NCI-H226 (cell line): ENCODE measurements around the gene DHX40.
"Not testable (repeated sequence)": the region's sequence is repeated elsewhere in the genome, so short reads cannot be mapped to it uniquely, and the experiment has no call there.

Experiments used
- DNase-seq: peaks from one replicate; pipeline ENCODE4 v3.0.0-alpha.2; 2015

Gene DHX40

DNA sequence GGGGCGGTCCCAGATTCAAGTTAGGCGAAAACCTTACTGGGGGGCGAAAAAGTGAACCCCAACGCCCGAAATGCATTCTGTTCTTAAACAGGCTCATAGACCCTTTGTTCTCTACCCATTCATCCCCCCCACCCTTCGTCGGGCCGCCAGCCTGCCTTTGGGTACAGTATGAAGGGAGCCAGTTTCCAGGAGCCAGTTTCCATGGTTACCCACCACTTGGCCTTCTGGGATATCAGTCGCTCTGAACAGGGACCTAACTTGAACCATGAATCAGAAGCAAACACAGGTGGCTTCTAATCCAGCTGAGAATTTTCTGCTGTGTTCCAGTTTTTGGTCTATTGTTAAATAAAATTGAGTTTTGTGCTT is 532 bp downstream of the DHX40 start:
- DNase-seq: peak; percentile 46

DNA sequence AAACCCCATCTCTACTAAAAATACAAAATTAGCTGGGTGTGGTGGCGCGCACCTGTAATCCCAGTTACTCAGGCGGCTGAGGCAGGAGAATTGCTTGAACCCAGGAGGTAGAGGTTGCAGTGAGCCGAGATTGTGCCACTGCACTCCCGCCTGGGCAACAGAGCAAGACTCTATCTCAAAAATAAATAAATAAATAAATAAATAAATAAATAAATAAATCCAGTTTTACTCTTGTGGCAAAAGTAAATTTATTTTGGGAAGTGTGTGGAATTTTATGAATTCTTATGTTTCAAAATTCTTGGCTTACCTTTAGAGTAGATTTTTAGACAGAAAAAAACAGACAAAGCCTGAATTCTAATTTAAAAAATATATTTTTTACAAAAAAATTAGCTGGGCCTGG is 3.7 kb downstream of the DHX40 start:
- not testable (repeated sequence) for DNase-seq

DNA sequence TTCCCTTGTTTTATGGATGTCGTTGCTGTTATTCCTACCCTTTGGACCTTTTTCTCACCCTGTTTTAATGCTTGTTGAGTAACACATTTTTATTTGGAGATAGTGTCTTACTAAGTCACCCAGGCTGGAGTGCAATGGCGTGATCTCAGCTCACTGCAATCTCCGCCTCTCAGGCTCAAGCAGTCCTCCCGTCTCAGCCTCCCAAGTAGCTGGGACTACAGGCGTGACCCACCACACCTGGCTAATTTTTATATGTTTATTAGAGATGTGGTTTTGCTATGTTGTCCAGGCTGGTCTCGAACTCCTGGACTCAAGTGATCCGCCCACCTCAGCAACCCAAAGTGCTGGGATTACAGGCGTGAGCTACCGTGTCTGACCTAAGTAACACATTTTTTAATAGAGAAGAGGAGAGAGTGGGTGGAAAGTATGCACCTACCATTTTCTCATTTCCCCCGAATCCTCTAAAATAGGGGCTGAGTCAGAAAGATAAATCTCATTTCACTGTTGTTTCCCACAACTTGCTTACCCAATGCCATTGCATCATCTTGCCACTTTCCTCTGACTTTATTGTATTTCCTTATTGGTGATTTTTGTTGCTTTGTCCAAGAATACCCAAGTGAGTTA is 7.0 kb downstream of the DHX40 start:
- no peak for DNase-seq

DNA sequence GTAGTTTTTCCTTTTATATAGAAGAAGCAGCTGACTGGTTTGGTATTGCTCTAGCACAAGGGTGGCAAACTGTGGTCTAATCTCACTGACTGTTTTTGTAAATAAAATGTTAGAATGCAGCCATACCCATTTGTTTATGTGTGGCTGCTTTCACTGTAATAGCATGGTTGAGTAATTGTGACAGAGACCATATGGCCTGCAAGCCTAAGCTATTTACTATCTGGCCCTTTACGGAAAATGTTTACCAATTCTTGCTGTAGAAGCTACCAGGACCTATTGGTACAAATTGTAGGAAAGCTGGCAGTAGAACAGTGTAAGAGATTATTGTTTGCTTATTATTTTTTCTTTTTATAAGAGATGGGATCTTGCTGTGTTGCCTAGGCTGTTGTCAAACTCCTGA is 18.8 kb downstream of the DHX40 start:
- not testable (repeated sequence) for DNase-seq

DNA sequence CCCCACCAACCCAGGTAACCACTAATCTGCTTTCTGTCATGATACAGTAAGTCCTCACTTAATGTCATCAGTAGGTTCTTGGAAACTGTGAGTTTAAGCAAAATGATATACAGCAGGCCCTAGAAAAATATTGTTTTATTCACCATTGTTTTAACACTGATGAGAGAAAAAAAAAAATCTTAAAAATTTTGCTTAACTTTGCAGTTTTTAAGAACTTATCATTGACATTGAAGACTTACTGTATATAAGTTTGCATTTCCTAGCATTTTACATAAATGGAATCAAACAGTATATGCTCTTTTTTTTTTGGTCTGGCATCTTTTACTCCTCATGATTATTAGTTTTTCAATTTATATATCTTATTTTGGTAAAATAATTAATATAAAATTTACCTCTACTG is 34.8 kb downstream of the DHX40 start:
- DNase-seq: no peak

DNA sequence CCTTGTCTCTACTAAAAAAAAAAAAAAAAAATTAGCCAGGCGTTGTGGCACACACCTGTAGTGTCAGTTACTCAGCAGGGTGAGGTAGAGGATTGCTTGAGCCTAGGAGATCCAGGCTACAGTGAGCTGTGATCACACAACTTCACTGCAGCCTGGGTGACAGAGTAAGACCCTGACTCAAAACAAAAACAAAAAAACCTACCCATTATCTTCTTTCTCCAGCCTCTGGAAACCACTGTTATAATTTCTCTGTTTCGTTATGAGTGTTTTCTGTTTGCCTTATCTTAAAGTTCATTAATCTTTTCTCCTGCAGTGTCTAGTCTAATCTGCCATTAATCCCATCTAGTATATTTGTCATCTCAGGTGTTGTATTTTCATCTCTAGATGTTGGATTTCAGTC is 35.7 kb downstream of the DHX40 start:
- no peak for DNase-seq

DNA sequence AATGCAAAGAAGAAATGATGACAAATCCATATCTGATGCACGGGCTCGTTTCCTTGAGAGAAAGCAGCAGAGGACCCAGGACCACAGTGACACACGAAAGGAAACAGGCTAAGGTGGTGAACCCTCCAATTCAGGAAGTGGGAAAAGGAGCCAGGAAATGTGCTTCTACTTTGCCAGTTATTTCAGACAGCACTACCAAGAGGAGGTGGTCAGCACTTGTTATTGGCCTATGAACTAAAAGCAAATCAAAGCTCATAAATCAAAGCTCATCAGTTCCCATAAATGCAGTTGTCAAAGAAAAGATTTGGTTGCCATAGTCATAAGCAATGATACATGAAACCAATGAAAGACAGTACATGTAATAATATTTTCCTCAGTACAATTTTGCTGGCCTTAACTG is 41.7 kb downstream of the DHX40 start:
- DNase-seq: no peak

DNA sequence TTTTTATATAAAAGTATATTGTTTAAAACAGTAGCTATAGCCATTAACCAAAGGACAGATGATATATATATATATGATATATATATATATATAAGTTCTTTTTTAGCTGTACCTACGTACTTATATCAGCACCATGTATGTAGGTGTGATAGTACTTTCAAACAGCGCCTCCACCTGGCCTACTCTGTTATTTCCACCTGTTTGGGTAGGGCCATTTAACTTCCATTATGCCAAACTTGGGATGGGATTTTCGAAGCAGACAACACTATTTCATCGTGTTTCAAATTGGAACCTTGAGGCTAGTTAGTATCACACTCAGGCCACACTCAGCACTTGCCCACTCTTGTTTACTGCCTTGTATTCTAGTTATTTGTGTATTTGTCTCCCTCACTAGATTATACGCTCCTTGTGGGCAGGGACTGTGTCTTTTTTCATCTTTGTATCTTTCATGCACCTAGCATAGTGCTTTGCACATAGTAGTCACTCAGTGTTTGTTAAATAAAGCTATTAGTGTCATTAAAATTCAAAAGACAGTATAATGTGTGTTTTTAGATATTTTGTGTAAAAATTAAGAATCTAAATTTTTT is 42.5 kb downstream of the DHX40 start:
- DNase-seq: no peak

DNA sequence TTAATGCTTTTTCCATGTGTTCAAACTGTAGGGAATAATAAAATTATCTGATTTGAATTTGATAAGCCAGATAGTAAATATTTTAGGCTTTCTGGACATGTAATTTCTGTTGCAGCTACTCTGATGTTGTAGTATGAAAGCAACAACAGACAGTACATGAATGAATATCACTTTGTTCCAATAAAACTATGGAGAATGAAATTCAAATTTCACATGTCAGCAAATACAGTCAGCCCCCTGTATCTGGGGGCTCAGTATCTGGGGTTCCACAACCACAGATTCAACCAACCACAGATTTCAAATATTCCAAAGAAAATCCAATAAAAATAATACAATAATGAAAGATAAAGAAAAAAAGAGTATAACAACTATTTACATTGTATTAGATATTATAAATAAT is 46.1 kb downstream of the DHX40 start:
- DNase-seq: no peak

DNA sequence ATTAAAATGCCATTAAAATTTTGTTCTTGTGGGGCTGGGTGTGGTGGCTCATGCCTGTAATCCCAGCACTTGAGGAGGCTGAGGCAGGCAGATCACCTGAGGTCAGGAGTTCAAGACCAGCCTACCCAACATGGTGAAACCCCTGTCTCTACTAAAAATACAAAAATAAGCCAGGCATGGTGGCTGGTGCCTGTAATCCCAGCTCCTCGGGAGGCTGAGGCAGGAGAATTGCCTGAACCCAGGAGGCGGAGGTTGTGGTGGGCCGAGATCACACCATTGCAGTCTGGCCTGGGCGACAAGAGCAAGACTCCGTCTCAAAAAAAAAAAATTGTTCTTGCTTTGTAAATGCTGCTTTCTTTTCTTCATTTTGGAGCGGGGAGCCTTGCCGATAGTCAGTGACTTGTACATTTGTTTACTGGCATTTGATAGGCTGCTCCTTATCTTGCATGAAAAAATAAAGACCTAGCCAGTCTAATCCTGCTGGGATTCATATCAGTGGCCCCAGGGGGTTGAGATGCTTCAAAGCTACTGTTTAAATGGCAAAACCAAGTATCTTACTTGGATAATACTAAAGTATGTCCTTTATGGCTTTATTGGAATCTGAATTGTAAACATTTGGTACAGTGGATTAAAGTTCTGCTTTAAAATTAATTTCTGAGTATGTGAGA is 51.0 kb downstream of the DHX40 start:
- no peak for DNase-seq

DNA sequence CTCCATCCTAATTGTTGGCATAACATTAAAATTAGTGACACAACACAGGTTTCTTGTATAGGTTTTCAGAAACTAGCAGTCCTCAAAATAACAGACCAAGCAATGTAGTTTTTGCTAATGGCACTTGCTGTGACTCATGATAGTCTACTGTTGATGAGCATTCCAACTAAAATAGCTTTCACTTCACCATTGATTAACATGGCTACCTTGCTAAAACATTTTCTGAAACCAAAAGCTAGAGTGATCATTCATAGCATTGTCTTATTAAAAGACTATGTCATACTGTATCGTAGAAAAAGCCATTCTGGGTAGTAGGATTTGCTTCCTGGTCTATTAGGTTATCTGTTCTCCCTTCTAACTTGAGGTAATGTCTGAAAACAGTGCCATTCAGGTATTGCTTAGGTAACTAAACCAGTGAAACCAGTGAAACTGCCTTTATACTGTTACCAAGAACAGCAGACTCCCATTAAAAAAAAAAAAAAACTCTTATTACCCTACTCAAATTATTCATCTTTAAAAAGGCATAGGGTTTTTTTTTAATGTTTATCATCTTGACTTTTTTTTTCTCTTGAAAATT is 51.8 kb downstream of the DHX40 start:
- no peak for DNase-seq

DNA sequence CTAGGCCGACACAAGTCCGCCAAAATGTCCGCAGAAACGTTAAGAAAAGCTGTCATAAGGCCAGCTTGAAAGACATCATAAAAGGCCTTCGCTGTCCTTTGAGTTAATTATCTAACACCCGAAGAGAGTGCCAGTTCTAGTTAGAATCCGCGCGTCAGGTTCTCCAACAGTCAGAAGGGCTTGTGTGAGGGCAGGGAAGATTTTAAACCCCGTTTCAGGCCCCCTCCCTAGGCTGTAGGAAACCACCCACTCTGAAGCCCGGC is 53.6 kb downstream of the DHX40 start:
- no peak for DNase-seq

DNA sequence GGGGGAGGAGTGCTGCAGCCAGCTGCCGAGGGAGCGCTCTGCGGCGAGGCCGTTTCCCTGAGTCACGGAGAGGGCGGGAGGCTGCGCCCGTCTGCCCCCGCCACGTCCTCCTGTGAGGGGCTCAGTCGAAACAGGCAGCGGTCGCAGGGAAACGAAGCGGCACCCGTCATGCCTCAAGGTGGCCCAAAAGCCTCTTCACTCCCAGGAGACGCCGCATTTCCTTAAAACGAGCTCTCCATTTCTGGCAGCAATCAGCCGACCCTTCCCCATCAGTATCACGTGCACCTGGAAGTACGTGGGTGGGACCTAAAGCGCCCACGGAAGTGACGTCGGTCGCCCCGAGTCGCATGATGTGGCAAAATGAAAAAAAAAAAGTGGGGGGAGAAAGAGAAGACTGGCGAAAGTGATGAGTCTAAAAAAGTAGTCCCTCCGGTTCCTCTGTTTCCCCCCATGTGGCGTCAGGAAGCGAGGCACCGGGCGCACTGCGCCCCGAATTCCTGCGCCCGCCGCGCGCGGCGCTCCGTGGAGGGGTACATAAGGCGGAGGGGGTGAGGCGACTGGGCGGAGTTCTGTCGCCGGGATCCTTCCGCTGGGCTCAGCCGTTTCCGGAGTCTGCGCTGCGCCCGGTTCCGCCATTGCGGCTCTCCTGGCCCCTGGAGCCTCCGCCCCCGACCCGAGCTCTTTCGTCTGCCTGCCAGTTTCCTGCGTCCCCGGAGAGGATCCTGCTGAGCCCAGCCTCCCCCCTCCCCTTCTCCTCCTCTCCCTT is 54.1 kb downstream of the DHX40 start, which contains the start of gene CLTC:
TSS of gene CLTC (plus strand) at position 598 of the 766 bp plus-strand sequence. CDS start 237 bp downstream, outside the sequence.
- DNase-seq: peak; percentile 92

DNA sequence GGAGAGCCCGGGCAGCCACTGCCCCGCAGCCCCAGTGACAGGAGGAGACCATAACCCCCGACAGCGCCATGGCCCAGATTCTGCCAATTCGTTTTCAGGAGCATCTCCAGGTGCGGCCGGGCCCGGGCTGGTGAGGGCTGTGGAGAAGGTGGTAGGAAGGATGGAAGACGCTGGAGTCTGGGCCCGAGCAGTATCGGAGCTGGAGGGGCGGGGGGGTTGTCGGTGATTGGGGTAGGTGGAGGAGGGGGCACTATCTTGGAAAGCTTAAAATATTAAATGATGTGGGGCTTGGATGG is 54.6 kb downstream of the DHX40 start:
- no peak for DNase-seq

DNA sequence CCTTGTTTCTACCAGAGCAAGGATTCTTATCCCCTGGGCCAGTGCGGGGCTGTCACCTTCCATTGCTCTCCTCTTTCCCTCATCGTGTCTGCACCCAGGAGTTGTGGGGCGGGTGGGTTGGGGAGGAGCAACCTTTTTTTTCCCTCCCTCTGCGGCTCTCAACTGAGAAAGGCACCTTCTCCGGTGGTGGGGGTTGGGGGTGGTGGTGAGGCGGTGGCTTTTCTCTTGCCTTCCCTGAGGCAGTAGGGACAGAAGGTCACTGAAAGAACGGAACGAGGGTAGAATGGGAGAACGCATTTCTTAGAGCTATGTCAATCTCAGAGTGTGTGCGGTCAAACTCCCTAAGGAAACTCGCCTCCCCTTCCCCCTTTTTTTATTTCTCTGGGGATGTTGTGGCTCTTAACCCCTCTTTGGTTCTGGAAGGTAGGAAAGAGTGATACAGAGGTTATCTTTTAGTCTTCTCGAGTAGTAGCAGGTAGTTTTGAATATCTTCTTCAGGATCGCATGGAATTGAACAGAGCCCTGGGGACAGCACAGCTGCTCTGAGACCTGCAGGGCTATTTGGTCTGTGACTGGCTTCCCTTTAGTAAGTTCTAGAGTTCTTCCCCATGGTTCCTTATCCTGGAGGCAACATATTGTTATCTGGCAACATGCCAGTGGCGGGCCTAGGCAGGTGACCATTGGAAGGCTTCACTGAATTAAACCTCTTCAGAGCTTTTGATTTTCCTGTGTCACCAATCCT is 55.3 kb downstream of the DHX40 start:
- DNase-seq: peak; percentile 39

DNA sequence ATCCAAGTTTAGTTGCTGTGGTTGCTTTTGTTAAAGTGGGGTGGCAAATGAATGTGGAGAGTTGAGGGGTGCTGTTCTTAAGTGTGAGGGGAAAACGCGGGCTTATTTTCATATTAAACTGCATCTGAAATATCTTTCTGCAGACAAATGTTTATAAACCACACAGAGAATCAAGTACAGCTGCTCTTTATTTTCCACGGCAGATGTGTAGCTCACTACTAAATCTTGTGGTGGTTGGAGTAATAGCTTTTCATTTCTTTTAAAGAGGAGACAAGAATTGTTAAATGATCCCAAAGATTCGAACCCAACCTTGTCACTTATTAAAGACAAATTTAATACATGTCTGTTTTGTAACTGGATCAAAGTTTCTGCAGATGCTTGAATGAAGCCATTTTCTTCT is 56.4 kb downstream of the DHX40 start:
- no peak for DNase-seq

DNA sequence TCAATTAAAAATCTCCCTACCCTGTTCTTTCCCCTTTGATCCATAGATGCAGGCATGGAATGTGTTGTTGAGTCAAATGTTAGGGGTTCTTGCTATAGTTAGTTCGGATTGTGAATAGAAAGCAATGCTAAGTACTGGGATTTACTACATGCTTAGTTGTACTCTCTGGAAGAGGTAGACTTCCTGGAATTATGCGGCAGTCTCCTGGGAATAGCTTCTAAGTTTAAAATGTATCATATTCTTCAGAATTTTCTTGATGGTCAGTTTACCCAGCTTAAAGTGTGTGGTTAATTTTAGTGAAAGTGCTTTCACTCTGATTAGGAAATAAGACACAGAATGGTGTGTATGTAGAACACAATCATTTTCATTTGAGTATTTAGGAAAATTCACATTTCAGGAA is 57.7 kb downstream of the DHX40 start:
- DNase-seq: no peak

DNA sequence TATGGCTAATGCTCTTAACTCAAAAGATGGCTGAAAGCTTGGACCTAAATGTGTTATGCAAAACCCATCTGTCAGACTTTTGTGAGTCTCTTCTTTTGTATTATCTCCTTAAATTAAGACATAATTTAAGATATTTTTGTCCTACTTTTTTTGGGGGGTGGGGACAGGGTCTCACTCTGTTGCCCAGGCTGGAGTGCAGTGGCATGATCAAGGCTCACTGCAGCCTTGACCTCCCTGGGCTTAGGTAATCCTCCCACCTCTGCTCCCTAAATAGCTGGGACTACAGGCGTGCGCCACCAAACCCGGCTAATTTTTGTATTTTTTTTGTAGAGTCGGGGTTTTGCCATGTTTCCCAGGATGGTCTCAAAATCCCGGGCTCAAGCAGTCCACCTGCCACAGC is 61.3 kb downstream of the DHX40 start:
- no peak for DNase-seq

DNA sequence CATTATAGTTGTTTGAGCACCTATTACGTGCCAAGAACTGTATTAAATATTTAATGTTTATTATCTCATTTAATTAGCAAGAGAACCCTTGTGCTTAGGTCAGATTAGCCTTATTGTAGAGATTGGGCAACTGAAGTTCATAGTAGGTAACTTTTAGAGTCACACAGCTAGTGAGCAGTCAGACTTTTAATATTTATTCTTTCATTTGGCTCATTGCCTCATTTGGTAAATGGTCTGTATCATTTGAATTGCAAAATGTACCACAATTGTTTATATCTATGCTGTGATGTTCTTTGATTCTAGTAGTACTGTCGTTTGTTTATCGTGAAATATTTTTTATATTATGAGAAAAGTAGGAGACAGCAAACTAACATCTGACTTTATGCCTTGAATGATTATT is 61.9 kb downstream of the DHX40 start:
- DNase-seq: no peak

DNA sequence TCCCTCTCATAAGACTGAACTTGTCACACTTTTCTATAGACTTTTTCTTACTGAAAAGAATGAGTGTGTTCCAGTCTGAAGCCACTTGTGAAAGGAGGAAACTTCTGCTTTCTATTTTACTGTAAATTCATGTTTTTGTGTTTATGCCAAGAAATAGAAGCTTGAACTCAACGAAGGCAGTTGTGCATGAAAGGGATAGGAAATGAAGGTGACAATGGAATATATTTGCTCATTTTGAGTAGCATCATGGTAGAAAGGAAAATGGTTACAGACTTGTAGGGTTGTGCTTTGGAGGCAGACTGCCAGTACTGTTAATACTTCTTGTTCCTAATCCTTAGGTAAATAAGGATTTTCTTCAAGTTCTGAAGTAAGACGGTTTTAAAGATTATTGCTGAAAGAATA is 62.4 kb downstream of the DHX40 start:
- no peak for DNase-seq

DNA sequence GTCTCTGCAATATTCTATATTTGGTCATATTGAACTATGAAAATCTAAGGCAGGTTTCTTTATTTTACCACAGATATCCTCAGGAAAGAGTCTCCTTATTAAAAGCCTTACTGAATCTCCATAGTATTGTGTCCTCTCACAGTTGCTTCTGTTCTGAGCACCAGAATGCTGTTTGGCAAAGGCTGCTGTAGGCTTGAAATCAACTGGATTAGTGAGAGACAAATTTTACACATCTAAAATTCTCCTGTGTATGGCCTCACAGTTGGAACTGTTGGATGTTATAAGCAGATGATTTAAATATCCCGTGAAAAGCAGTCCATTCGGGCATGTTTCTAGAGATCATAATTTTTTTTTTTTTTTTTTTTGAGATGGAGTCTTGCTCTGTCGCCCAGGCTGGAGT is 63.8 kb downstream of the DHX40 start:
- no peak for DNase-seq

DNA sequence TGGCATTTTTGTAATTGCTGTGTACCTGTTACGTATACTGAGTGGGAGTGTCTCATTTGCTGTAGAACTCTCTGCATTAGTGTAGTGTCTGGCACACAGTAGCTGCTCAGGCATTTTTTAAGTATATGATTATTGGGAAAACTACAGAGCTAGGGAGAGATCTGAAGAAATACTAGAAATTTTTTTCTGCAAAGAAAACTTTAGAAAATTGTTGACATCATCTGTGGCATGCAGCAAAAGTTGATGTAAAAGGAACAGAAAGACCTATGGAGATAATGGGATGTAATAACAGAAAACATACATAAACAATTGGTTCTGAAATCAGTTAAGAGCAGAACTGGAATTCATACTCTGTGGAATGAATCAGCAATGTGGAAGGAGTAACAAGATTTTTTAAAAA is 65.9 kb downstream of the DHX40 start:
- no peak for DNase-seq

DNA sequence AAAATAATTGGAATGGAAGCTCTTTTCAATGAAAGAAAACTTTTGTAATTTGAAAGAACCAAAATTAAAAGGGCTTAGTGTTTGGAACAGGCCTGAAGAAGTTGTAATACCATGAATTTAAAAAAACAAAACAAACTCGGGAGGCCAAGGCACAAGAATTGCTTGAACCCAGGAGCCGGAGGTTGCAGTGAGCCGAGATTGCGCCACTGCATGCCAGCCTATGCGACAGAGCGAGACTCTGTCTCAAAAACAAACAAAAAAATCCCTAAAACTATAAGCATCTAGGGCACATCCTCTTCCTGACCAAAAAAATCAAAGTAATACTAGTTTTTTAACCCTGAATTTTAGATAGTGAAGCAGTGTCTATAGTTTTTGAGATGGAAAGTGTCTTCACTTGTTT is 67.0 kb downstream of the DHX40 start:
- no peak for DNase-seq
